ENCODE results near the gene SEMA3G.

Gene SEMA3G

DNA sequence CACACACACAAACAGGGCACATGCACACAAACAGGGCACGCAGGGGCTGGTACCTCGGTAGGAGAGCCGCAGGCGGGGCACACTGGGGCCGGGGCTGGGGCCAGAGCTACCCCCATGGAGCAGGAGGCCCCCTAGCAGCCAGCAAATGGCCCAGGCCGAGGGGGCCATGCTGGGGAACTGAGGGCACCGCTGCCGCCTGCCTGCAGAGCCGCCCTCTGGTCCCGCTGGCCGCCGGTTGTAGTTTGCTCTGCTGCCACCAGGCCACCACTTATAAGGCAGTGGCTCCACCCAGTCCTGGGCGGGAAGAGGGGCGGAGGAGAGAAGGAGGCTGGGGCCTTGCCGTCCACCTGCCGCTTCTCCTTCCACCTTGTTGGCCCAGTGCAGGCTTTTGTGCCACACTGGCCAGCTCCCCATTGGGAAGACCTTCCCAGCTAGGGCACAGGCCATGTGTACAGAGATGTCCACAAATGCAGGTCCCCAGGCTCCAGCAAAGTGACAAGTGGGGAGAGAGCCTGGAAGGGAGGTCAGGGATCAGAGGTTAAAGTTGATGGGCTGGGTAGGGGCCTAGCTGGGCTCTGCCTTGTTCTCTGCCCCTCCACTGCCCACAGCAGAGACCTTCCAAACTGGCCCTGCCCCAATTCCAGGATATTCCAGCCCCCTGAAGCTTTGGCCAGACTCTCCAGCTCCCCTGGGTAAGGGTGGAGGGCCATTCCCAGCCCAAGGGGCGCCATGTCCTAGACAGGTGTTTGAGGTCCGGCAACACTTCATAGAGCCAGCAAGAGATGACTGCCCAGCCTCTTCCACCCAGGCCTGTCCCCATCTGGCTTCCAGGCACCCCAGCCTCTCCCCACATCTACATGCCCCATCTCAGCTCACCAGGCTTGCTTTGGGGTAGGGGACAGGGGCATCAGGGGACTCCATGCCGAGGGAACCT, at the start of gene SEMA3G:
SEMA3G (minus strand) TSS at position 244 of the 934 bp plus-strand sequence; CDS start at position 168, 76 bp downstream.
- peak; percentile 71 for DNase-seq (ENCODE audit: low spot score)

GRCh38 chr3:52494445-52494844, 49.5 kb upstream of the SEMA3G start:
- no peak for DNase-seq (ENCODE audit: low spot score)

- DNase-seq (ENCODE audit: low spot score) = no peak
These were observed 48.5 kb upstream of the SEMA3G start for GRCh38 chr3:52493232-52494017.

- DNase-seq (ENCODE audit: low spot score) = no peak
These were observed 47.2 kb upstream of the SEMA3G start for GRCh38 chr3:52492059-52492458.

GRCh38 chr3:52490939-52491526, 46.1 kb upstream of the SEMA3G start:
- no peak for DNase-seq (ENCODE audit: low spot score)

DNA sequence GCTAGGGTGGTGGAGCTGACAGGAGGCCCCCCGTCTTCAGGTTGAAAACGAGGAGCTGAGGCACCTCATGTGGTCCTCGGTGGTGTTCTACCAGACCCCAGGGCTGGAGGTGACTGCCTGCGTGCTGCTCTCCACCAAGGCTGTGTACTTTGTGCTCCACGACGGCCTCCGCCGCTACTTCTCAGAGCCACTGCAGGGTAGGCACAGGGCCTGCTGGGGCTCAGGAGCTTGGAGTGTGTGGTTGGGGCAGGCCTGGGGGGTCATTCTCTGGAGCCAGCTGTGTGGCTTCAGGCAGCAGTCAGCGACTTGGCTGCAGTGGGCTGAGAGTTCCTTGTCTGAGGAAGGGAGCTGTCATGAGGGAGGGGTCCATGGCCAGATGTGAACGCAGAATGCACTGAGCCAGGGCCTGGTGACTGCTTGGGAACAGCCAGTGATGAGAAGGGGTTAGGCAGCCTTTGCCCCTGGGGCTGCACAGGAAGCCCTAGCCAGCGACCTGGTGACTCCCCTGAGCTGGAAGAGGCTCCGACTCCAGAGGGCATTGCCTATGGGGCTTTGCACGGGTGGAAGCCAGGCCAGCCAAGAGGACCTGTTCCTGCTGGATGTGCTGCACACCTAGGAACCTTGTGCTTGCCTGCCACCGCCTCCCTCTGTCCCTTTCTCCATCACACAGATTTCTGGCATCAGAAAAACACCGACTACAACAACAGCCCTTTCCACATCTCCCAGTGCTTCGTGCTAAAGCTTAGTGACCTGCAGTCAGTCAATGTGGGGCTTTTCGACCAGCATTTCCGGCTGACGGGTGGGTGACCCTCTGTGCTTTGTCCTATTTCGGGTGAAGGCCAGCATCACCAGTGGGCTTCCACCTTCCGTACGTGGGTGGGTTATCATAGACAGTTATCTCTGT, 45.4 kb upstream of the SEMA3G start:
- no peak for DNase-seq (ENCODE audit: low spot score)

GRCh38 chr3:52489453-52489852, 44.5 kb upstream of the SEMA3G start:
- DNase-seq (ENCODE audit: low spot score) = no peak

GRCh38 chr3:52488746-52489145, 43.8 kb upstream of the SEMA3G start:
- no peak for DNase-seq (ENCODE audit: low spot score)

- DNase-seq (ENCODE audit: low spot score) = no peak
These were observed 43.1 kb upstream of the SEMA3G start for GRCh38 chr3:52487788-52488691.

DNA sequence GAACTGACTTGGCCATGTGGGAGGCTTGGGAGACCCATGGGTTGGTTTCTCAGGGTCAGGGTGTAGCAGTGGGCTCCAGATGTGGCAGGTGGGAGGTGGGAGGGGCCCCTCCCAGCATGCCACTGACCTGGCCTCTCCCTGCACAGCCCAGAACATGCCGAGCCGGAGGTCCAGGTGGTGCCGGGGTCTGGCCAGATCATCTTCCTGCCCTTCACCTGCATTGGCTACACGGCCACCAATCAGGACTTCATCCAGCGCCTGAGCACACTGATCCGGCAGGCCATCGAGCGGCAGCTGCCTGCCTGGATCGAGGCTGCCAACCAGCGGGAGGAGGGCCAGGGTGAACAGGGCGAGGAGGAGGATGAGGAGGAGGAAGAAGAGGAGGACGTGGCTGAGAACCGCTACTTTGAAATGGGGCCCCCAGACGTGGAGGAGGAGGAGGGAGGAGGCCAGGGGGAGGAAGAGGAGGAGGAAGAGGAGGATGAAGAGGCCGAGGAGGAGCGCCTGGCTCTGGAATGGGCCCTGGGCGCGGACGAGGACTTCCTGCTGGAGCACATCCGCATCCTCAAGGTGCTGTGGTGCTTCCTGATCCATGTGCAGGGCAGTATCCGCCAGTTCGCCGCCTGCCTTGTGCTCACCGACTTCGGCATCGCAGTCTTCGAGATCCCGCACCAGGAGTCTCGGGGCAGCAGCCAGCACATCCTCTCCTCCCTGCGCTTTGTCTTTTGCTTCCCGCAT, 42.3 kb upstream of the SEMA3G start:
- no peak for DNase-seq (ENCODE audit: low spot score)

- no peak for DNase-seq (ENCODE audit: low spot score)
These were observed 40.0 kb upstream of the SEMA3G start for GRCh38 chr3:52484680-52485461.

- DNase-seq (ENCODE audit: low spot score) = no peak
These were observed 38.9 kb upstream of the SEMA3G start for GRCh38 chr3:52483577-52484381.

GRCh38 chr3:52483081-52483480, 38.2 kb upstream of the SEMA3G start:
- DNase-seq (ENCODE audit: low spot score) = no peak

DNA sequence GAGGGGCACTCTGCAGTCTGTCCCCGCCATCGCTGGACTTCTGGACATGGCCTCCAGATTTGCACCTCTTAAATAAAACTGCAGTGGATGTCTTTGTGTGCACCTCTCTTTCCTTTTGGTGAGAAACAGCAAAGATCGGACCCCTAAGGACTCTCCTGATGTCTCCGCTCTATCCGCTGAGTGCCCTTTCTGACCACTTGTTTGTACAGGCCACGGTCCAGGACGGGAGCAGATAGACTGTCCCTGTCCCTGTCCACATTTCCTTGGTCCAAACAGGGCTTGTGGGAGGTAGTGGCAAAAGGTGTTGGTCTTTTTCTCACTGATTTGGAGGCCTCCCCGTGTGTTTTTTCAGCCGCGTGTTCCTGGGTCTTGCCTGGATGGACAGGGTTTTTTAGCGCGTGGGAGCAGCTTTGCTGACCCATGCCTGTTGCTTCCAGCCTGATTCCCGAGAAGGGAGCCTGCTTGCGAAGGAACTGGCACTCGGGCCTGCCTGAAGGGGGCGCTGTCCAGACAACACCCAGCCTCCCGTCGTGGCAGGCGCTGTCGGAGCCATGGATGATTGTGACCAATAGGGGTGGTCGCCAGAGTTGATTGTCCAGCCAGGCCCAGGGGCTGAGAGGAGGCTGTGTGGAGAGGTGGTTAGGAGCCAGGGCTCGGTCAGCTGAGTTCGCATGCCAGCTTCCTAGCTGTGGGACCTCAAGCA, 37.1 kb upstream of the SEMA3G start:
- no peak for DNase-seq (ENCODE audit: low spot score)

- DNase-seq (ENCODE audit: low spot score) = no peak
These were observed 36.1 kb upstream of the SEMA3G start for GRCh38 chr3:52480768-52481715.

GRCh38 chr3:52479877-52480575, 35.1 kb upstream of the SEMA3G start:
- DNase-seq (ENCODE audit: low spot score) = no peak
